ENCODE results near the gene USP34.

Gene USP34

DNA sequence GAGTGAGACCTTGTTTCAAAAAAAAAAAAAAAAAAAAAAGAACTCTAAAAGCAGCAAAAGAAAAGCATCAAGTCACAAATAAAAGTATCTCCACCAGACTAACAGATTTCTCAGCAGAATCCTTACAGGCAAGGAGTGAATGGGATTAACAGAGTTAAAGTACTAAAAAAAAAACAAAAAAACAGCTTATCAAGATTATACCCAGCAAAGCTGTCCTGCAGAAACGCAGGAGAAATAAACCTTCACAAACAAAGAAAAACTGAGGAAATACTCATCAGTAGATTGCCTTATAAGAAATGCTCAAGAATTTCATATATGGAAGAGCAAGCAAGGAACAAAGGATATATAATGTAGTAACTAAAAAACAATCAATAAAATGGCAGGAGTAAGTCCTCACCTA, 35.6 kb downstream of the USP34 start:
- DNase-seq (ENCODE audit: low read depth), result no peak
- H3K4me3 ChIP-seq (ENCODE audit: low read depth, low read length), result no peak overlapping the region
- TF ChIP-seq, protein P1, sequence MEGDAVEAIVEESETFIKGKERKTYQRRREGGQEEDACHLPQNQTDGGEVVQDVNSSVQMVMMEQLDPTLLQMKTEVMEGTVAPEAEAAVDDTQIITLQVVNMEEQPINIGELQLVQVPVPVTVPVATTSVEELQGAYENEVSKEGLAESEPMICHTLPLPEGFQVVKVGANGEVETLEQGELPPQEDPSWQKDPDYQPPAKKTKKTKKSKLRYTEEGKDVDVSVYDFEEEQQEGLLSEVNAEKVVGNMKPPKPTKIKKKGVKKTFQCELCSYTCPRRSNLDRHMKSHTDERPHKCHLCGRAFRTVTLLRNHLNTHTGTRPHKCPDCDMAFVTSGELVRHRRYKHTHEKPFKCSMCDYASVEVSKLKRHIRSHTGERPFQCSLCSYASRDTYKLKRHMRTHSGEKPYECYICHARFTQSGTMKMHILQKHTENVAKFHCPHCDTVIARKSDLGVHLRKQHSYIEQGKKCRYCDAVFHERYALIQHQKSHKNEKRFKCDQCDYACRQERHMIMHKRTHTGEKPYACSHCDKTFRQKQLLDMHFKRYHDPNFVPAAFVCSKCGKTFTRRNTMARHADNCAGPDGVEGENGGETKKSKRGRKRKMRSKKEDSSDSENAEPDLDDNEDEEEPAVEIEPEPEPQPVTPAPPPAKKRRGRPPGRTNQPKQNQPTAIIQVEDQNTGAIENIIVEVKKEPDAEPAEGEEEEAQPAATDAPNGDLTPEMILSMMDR (IDR thresholded peaks at IDR 0.05; ENCODE audit: insufficient read depth, low read depth, low read length, missing control alignments), result no peak

DNA sequence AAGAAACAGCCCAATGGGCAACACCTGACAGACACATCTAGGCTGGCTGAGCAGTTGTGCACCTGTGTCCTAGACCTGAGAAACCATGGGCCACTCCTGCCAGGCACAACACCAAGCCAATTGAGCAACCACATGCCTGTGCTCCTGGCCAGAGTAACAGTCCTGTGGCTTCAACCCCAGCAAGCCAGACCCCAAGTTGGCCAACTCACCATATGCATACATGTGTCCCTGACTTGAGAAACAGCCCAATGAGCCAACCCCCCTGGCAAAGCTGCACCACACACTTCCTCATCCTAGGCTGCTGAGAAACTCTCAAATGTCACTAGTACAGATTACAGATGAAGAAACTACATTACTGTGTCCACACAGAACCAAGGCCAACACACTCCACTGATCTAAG, 36.6 kb downstream of the USP34 start:
- DNase-seq (ENCODE audit: low read depth), result peak; percentile 48
- H3K4me3 ChIP-seq (ENCODE audit: low read depth, low read length), result no peak overlapping the region
- TF ChIP-seq, protein P1 (IDR thresholded peaks at IDR 0.05; ENCODE audit: insufficient read depth, low read depth, low read length, missing control alignments), result no peak

DNA sequence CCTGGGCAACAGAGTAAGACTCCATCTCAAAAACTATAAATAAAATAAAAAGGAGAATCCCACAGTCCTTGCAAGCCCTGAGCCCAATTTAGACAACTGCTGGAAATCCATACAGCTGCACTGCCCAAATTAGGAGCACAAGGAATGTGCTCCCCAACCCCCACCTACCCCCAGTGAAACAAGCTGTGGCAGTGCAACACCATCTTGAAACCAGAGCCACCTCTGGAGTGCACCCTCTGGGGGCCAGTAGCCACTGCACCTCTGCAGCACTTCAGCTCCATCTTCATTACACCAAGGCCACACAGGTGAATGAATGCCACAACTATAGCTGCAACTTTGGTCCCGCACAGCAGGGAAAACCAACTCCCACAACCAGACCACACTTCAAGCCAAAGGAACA, 37.3 kb downstream of the USP34 start:
- H3K4me3 ChIP-seq (ENCODE audit: low read depth, low read length), result no peak overlapping the region
- DNase-seq (ENCODE audit: low read depth), result no peak
- TF ChIP-seq, protein P1 (IDR thresholded peaks at IDR 0.05; ENCODE audit: insufficient read depth, low read depth, low read length, missing control alignments), result no peak

DNA sequence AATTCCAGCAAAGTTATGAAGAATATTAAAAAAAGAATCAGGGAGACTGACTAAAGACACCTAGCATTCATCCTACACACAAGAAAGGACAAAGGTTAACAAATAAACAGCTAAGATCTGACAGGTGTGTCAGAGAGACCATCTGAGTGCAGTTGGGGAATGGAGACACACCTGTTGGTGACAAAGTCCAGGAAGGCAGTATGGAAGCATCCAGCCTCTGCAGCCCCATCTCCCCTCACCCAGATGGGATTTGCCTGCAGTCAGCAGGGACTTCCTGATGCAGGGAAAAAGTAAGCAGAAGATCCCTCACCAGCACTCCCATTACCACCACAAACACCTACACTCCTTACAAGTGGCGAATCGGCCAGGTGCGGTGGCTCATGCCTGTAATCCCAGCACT, 37.9 kb downstream of the USP34 start:
- no peak overlapping the region for H3K4me3 ChIP-seq (ENCODE audit: low read depth, low read length)
- no peak for DNase-seq (ENCODE audit: low read depth)
- TF ChIP-seq, protein P1 (IDR thresholded peaks at IDR 0.05; ENCODE audit: insufficient read depth, low read depth, low read length, missing control alignments), result no peak

DNA sequence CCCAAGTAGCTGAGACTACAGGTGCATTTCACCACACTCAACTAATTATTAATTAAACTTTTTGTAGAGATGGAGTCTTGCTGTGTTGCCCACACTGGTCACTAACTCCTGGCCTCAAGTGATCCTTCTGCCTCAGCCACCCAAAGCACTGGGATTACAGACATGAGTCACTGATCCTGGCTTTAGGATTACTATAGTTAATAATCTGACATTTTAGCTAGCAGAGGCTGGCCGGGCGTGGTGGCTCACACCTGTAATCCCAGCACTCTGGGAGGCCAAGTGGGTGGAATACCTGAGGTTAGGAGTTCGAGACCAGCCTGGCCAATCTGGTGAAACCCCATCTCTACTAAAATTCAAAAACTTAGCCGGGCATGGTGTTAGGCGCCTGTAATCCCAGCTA, 39.5 kb downstream of the USP34 start:
- H3K4me3 ChIP-seq (ENCODE audit: low read depth, low read length), result no peak overlapping the region
- TF ChIP-seq, protein P1 (IDR thresholded peaks at IDR 0.05; ENCODE audit: insufficient read depth, low read depth, low read length, missing control alignments), result no peak
- DNase-seq (ENCODE audit: low read depth), result no peak

DNA sequence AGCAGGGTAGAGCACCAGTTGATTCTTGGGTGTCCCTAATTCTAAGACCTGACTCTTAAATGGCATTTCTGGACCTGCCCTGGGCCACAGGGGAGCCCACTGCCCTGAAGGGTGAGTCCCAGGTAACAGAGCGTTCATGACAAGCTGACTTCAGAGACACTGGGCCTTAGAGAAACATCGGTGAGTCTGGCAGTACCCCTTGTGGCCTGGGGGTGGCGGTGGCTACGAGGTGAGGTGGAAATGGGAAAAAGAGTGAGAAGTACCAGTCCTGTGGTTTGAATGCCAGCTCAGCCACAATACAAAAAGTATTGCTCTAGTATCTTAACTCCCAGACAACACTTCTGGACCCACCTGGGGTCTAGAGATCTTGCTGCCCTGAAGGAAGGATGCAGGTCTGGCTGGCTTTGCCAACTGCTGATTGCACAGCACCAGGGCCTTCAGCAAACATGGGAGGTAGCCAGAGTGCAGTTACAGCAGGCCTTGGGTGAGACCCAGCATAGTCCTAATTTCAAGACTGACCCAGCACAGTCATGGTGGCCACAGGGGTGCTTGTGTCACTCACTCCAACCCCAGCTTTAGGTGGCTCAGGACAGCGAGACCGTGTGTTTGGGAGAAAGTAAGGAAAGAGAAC, 44.5 kb downstream of the USP34 start:
- TF ChIP-seq, protein P1 (IDR thresholded peaks at IDR 0.05; ENCODE audit: insufficient read depth, low read depth, low read length, missing control alignments), result peak; percentile 89
- H3K4me3 ChIP-seq (ENCODE audit: low read depth, low read length), result no peak overlapping the region
- DNase-seq (ENCODE audit: low read depth), result peak; percentile 86

DNA sequence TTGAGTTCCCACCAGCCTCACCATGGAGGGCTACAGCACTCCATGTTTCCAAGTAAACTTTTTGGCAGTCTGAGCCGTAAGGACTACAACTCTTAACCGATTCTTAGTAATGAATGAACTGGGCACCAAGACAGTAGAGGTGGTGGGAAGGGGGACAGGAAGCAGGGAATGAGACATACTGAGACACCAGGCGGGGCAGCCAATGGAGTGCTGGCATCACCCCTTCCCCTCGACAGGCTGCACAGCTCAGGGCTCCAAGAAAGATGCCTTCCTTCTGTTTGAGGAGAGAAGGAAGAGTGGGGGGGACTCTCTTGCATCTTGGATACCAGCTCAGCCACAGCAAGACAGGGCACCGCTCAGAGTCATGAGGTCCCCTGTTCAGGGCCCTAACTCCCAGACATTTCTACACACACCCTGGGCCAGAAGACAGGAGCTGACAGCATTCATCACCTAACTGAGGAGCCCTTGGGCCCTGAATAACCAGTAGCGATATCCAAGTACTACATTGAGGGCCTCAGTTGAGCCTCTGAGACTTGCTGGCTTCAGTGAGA, 45.2 kb downstream of the USP34 start:
- TF ChIP-seq, protein P1 (IDR thresholded peaks at IDR 0.05; ENCODE audit: insufficient read depth, low read depth, low read length, missing control alignments), result no peak
- peak; percentile 22 for DNase-seq (ENCODE audit: low read depth)
- H3K4me3 ChIP-seq (ENCODE audit: low read depth, low read length), result peak overlapping the region; percentile 9
